KMS-11 (cell line): ENCODE data around the gene CCS.

ENCODE experiments used
- H2AFZ ChIP-seq: fragments of 200-600 bp; sonication (generic); 2 replicates; pipeline ENCODE4 v1.6.1; 2016; ENCODE audit warnings: antibody characterized with exemption, mixed run types, low read depth
- H3K27ac ChIP-seq: fragments of 200-600 bp; sonication (generic); 2 replicates; pipeline ENCODE4 v1.6.1; 2016; ENCODE audit warnings: mild to moderate bottlenecking, mixed run types
- H3K27me3 ChIP-seq: fragments of 200-600 bp; sonication (generic); 2 replicates; pipeline ENCODE4 v1.6.1; 2017; ENCODE audit warnings: mild to moderate bottlenecking, low read depth, mixed run types, moderate library complexity; ENCODE audit not compliant: insufficient read depth
- H3K36me3 ChIP-seq: fragments of 200-600 bp; sonication (generic); 2 replicates; pipeline ENCODE4 v1.6.1; 2017; ENCODE audit warnings: mild to moderate bottlenecking, mixed run types; ENCODE audit not compliant: insufficient read depth
- H3K4me1 ChIP-seq: fragments of 200-600 bp; sonication (generic); 2 replicates; pipeline ENCODE4 v1.6.1; 2016; ENCODE audit warnings: mild to moderate bottlenecking, low read depth, mixed run types; ENCODE audit not compliant: poor library complexity, severe bottlenecking
- H3K4me2 ChIP-seq: fragments of 200-600 bp; sonication (generic); 2 replicates; pipeline ENCODE4 v1.7.0; 2016; ENCODE audit warnings: mild to moderate bottlenecking, mixed run types
- H3K4me3 ChIP-seq: fragments of 200-600 bp; sonication (generic); IDR thresholded peaks from 2 replicates; pipeline ENCODE4 v1.6.1; 2017; ENCODE audit warnings: low read depth, low read length, mixed read lengths; ENCODE audit not compliant: insufficient read depth
- H3K79me2 ChIP-seq: fragments of 200-600 bp; sonication (generic); 2 replicates; pipeline ENCODE4 v1.6.1; 2016; ENCODE audit warnings: low read depth, mixed run types; ENCODE audit not compliant: insufficient read depth
- H3K9ac ChIP-seq: fragments of 200-600 bp; sonication (generic); 2 replicates; pipeline ENCODE4 v1.6.1; 2016; ENCODE audit warnings: mild to moderate bottlenecking, mixed run types
- H4K20me1 ChIP-seq: fragments of 200-600 bp; sonication (generic); 2 replicates; pipeline ENCODE4 v1.6.1; 2016; ENCODE audit warnings: mild to moderate bottlenecking, mixed run types; ENCODE audit not compliant: insufficient read depth
- TF ChIP-seq, protein P1 (sequence below): fragments of 200-600 bp; sonication (generic); conservative IDR thresholded peaks from 2 replicates; pipeline ENCODE4 v1.6.1; 2017; ENCODE audit warnings: low read depth, mild to moderate bottlenecking, antibody characterized with exemption, low read length, moderate library complexity, mixed read lengths

CCS gene

GRCh38 chr11:66652651-66653050 lies 59.7 kb downstream of the CCS start:
- H3K36me3 ChIP-seq: no peaks in the 10 kb centered on the region
- no peaks in the 10 kb centered on the region for H3K27me3 ChIP-seq
- no peak overlapping the region for H3K9ac ChIP-seq
- no peaks in the 10 kb centered on the region for H3K4me1 ChIP-seq
- H3K4me3 ChIP-seq: no peak overlapping the region
- H3K79me2 ChIP-seq: peaks cover 28% of the 10 kb centered on the region; the same call in 1 of the 2 replicates
- H2AFZ ChIP-seq: no peak overlapping the region
- H3K27ac ChIP-seq: no peak overlapping the region
- no peaks in the 10 kb centered on the region for H4K20me1 ChIP-seq
- TF ChIP-seq, protein P1, sequence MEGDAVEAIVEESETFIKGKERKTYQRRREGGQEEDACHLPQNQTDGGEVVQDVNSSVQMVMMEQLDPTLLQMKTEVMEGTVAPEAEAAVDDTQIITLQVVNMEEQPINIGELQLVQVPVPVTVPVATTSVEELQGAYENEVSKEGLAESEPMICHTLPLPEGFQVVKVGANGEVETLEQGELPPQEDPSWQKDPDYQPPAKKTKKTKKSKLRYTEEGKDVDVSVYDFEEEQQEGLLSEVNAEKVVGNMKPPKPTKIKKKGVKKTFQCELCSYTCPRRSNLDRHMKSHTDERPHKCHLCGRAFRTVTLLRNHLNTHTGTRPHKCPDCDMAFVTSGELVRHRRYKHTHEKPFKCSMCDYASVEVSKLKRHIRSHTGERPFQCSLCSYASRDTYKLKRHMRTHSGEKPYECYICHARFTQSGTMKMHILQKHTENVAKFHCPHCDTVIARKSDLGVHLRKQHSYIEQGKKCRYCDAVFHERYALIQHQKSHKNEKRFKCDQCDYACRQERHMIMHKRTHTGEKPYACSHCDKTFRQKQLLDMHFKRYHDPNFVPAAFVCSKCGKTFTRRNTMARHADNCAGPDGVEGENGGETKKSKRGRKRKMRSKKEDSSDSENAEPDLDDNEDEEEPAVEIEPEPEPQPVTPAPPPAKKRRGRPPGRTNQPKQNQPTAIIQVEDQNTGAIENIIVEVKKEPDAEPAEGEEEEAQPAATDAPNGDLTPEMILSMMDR: no peak
- no peak overlapping the region for H3K4me2 ChIP-seq

GRCh38 chr11:66653123-66653522 lies 60.1 kb downstream of the CCS start:
- no peak overlapping the region for H3K4me3 ChIP-seq
- H3K4me1 ChIP-seq: no peaks in the 10 kb centered on the region
- no peaks in the 10 kb centered on the region for H3K27me3 ChIP-seq
- peaks cover 25% of the 10 kb centered on the region; the same call in 1 of the 2 replicates for H3K79me2 ChIP-seq
- H2AFZ ChIP-seq: no peak overlapping the region
- H4K20me1 ChIP-seq: no peaks in the 10 kb centered on the region
- no peaks in the 10 kb centered on the region for H3K36me3 ChIP-seq
- H3K27ac ChIP-seq: no peak overlapping the region
- TF ChIP-seq, protein P1: no peak
- no peak overlapping the region for H3K4me2 ChIP-seq
- no peak overlapping the region for H3K9ac ChIP-seq
